ENCODE data around the gene PLA2R1. TPM values are rescaled to one million over a fixed set of nuclear protein-coding genes. Genes with fewer than 3 reads are reported as not detected.

Gene PLA2R1
- total and polyA plus RNA-seq, 10 of the 15 experiments (the other 5 are each of a cell fraction or from before 2014, with no cell fraction given): 0.01 to 0.05 (median 0.02) TPM; not detected in 6

GRCh38 chr2:160087854-160088745, 25.7 kb upstream of the PLA2R1 start (continued):
- TF ChIP-seq ZNF687 (IDR thresholded peaks at IDR 0.05) (no peak), POU2F2 (IDR thresholded peaks at IDR 0.05; ENCODE audit: borderline replicate concordance, low read depth, low read length) (no peak)

GRCh38 chr2:160085662-160086061, 23.2 kb upstream of the PLA2R1 start:
- peak in 2 of 3 experiments; percentile 9 to 10; a peak in 1 of 6 replicates for TF ChIP-seq CTCF (IDR thresholded peaks at IDR 0.05 in 2 of 3, conservative IDR thresholded peaks at IDR 0.05 in 1 of 3; ENCODE audit: control insufficient read depth in 2 of 3, extremely low read depth in 1 of 3, insufficient read depth in 1 of 3, low read depth in 3 of 3, low read length in 3 of 3)
- TF ChIP-seq HDAC2 (IDR thresholded peaks at IDR 0.05): no peak
- ChIA-PET RAD21 (ENCODE audit: unreplicated experiment) (no interaction called here), SMC1A (ENCODE audit: uncharacterized antibody, unreplicated experiment) (interaction anchor here (1.4 to 1.5 kb wide), 2 partner anchors 11 to 15 kb away, joined by 3 read pairs; no protein-coding TSS in a partner anchor), POLR2A (no interaction called here), CTCF (interaction anchor here (0.9 to 1.7 kb wide), 5 partner anchors 9 to 909 kb away, joined by 3 to 6 read pairs (median 4); no protein-coding TSS in a partner anchor)
- no peaks in the 10 kb centered on the region for H3K27me3 ChIP-seq (replicated peaks in 1 of 2; ENCODE audit: control insufficient read depth in 2 of 2, insufficient read depth in 2 of 2, low read length in 1 of 2)
- BruUV-seq (replicated peaks): no TSS peak
- ATAC-seq: peak; percentile 61
- no peaks in the 10 kb centered on the region for H4K20me1 ChIP-seq (ENCODE audit: control insufficient read depth, insufficient read depth)
- no peaks in the 10 kb centered on the region for H3K4me1 ChIP-seq (ENCODE audit: control insufficient read depth, insufficient read depth, low read length)
- H2AFZ ChIP-seq (ENCODE audit: control insufficient read depth, low read depth, low read length): no peak overlapping the region
- in situ Hi-C loops (cut with MboI): no loop called here
- no peak for FAIRE-seq
- H3K9me3 ChIP-seq (replicated peaks; ENCODE audit: control insufficient read depth, insufficient read depth, low read length): peaks cover 19% of the 10 kb centered on the region
- H3K27ac ChIP-seq (ENCODE audit: control insufficient read depth, insufficient read depth): no peak overlapping the region
- no peaks in the 10 kb centered on the region for H3K79me2 ChIP-seq (ENCODE audit: control insufficient read depth, insufficient read depth, low read length)
- intact Hi-C loops (cut with micrococcal nuclease; ENCODE audit: unreplicated experiment): no loop called here
- WGBS (ENCODE audit: insufficient coverage, insufficient replicate concordance, low lambda C conversion rate, missing lambda C conversion rate): 33% methylated on average over 3 of the region's 3 CpGs
- H3K4me3 ChIP-seq: no peak overlapping the region
- no peaks in the 10 kb centered on the region for H3K36me3 ChIP-seq (ENCODE audit: control insufficient read depth in 2 of 2, insufficient read depth in 2 of 2, low read length in 1 of 2)
- DNase-seq (ENCODE audit: low read depth, low spot score): no peak
- no peak overlapping the region for H3K9ac ChIP-seq (ENCODE audit: control insufficient read depth, insufficient read depth, low read length)
- no peak overlapping the region for H3K4me2 ChIP-seq (ENCODE audit: control insufficient read depth, insufficient read depth)
